ENCODE results near the gene POU2F1.
A peak's percentile ranks its signal among the peaks of the same experiment; 100 is the strongest.

The POU2F1 gene

DNA sequence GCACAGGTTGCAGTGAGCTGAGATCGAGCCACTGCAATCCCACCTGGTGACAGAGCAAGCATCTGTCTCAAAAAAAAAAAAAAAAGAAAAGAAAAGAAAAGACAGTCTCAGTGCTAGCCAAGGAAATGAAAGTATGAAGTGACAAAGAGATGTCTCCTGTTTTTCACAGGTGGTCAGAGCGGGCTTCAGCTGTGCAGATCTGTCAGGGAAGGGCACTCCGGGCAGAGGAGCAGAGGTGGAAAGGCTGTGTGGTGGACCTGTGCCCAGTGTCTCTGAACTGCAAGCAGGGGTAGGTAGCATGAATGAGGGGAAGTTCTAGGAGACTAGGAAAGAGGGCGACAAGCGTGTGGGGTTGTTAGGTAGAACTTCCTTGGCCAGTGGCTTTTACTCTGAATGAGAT lies 230.2 kb downstream of the POU2F1 start:
- no peak for TF ChIP-seq EZH2 (IDR thresholded peaks at IDR 0.05)
- no peak overlapping the region for H3K4me3 ChIP-seq
- H3K9ac ChIP-seq (ENCODE audit: insufficient read length) = no peak overlapping the region
- no peaks in the 10 kb centered on the region for H3K9me3 ChIP-seq (ENCODE audit: low read depth, low read length)
- no peak overlapping the region for H3K27ac ChIP-seq
- no peaks in the 10 kb centered on the region for H3K36me3 ChIP-seq (ENCODE audit: insufficient read depth, low read length)
- no peak for DNase-seq (ENCODE audit: low read depth, low spot score)

DNA sequence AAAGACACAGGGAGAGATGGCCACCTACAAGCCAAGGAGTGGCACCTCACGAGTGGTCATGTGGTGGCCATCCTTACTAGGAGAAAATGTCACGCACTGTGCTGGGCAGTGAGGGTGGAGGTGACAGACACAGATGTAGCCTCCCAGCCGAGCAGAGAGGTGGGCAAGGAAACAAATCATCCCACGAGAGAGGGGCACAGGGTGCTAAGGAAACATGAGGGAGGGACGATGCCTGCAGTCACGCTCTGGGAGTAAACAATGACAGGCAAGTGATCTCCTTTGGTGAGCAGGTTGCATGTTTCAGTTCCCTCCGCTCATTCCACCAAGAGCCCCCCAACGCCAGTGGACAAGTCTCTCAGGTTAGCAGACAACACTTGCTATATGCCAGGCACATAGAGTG lies 231.8 kb downstream of the POU2F1 start:
- DNase-seq (ENCODE audit: low read depth, low spot score) = no peak
- TF ChIP-seq POLR2AphosphoS5 (IDR thresholded peaks at IDR 0.05; ENCODE audit: borderline replicate concordance, low read depth, low read length) = no peak
- TF ChIP-seq EZH2 (IDR thresholded peaks at IDR 0.05) = no peak
- no peak for TF ChIP-seq FOXP2 (optimal IDR thresholded peaks at IDR 0.05; ENCODE audit: control extremely low read depth, extremely low read length, insufficient read depth)
- Histone ChIP-seq H3K9me3 (ENCODE audit: low read depth, low read length) (no peaks in the 10 kb centered on the region), H3K9ac (ENCODE audit: insufficient read length) (no peak overlapping the region), H3K27ac (no peak overlapping the region), H3K36me3 (ENCODE audit: insufficient read depth, low read length) (no peaks in the 10 kb centered on the region), H3K4me3 (no peak overlapping the region)

- Histone ChIP-seq H3K9ac (ENCODE audit: insufficient read length) (no peak overlapping the region), H3K9me3 (ENCODE audit: low read depth, low read length) (no peaks in the 10 kb centered on the region), H3K27ac (no peak overlapping the region), H3K4me3 (no peak overlapping the region), H3K36me3 (ENCODE audit: insufficient read depth, low read length) (no peaks in the 10 kb centered on the region)
- TF ChIP-seq FOXP2 (optimal IDR thresholded peaks at IDR 0.05; ENCODE audit: control extremely low read depth, extremely low read length, insufficient read depth) (no peak), POLR2AphosphoS5 (IDR thresholded peaks at IDR 0.05; ENCODE audit: borderline replicate concordance, low read depth, low read length) (no peak), EZH2 (IDR thresholded peaks at IDR 0.05) (no peak)
- DNase-seq (ENCODE audit: low read depth, low spot score) = no peak
Observed at GRCh38 chr1:167453123-167453522, 232.4 kb downstream of the POU2F1 start.

GRCh38 chr1:167454304-167454893 lies 233.7 kb downstream of the POU2F1 start:
- H3K36me3 ChIP-seq (ENCODE audit: insufficient read depth, low read length) = no peaks in the 10 kb centered on the region
- TF ChIP-seq FOXP2 (optimal IDR thresholded peaks at IDR 0.05; ENCODE audit: control extremely low read depth, extremely low read length, insufficient read depth) = no peak
- TF ChIP-seq POLR2AphosphoS5 (IDR thresholded peaks at IDR 0.05; ENCODE audit: borderline replicate concordance, low read depth, low read length) = no peak
- no peak for TF ChIP-seq EZH2 (IDR thresholded peaks at IDR 0.05)
- H3K27ac ChIP-seq = no peak overlapping the region
- peak overlapping the region; percentile 87 for H3K4me3 ChIP-seq
- no peaks in the 10 kb centered on the region for H3K9me3 ChIP-seq (ENCODE audit: low read depth, low read length)
- no peak overlapping the region for H3K9ac ChIP-seq (ENCODE audit: insufficient read length)
- no peak for DNase-seq (ENCODE audit: low read depth, low spot score)

- DNase-seq (ENCODE audit: low read depth, low spot score) = no peak
- H3K9ac ChIP-seq (ENCODE audit: insufficient read length) = peak overlapping the region; percentile 81
- TF ChIP-seq FOXP2 (optimal IDR thresholded peaks at IDR 0.05; ENCODE audit: control extremely low read depth, extremely low read length, insufficient read depth) (no peak), POLR2AphosphoS5 (IDR thresholded peaks at IDR 0.05; ENCODE audit: borderline replicate concordance, low read depth, low read length) (no peak), EZH2 (IDR thresholded peaks at IDR 0.05) (no peak)
- no peak overlapping the region for H3K27ac ChIP-seq
- peak overlapping the region; percentile 87 for H3K4me3 ChIP-seq
- H3K36me3 ChIP-seq (ENCODE audit: insufficient read depth, low read length) = no peaks in the 10 kb centered on the region
- H3K9me3 ChIP-seq (ENCODE audit: low read depth, low read length) = no peaks in the 10 kb centered on the region
Observed at GRCh38 chr1:167454894-167455785, 234.5 kb downstream of the POU2F1 start.

GRCh38 chr1:167455786-167456446 lies 235.2 kb downstream of the POU2F1 start:
- H3K27ac ChIP-seq = no peak overlapping the region
- H3K36me3 ChIP-seq (ENCODE audit: insufficient read depth, low read length) = no peaks in the 10 kb centered on the region
- TF ChIP-seq EZH2 (IDR thresholded peaks at IDR 0.05) (no peak), POLR2AphosphoS5 (IDR thresholded peaks at IDR 0.05; ENCODE audit: borderline replicate concordance, low read depth, low read length) (no peak), FOXP2 (optimal IDR thresholded peaks at IDR 0.05; ENCODE audit: control extremely low read depth, extremely low read length, insufficient read depth) (no peak)
- H3K9me3 ChIP-seq (ENCODE audit: low read depth, low read length) = no peaks in the 10 kb centered on the region
- peak overlapping the region; percentile 87 for H3K4me3 ChIP-seq
- no peak for DNase-seq (ENCODE audit: low read depth, low spot score)
- H3K9ac ChIP-seq (ENCODE audit: insufficient read length) = peak overlapping the region; percentile 81

DNA sequence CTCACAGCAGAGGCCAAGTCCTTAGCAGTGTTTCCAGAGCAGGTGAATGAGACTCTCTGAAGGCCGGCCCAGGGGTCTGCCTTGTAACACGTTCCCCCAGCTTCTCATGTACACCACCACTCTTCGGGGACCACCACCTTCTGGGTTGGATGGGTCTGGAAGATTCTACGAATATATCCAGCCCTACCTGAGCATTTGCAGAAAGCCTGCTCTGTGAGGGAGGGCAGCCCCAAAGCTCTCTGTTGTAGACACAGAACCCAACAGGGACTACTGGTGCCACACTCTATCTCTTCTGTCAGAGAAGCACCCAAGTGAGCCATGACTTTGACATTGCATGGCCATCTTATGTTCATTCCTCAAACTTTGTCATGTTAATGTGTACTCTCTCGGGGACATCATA lies 235.8 kb downstream of the POU2F1 start:
- Histone ChIP-seq H3K4me3 (peak overlapping the region; percentile 87), H3K27ac (no peak overlapping the region), H3K9me3 (ENCODE audit: low read depth, low read length) (no peaks in the 10 kb centered on the region), H3K9ac (ENCODE audit: insufficient read length) (no peak overlapping the region), H3K36me3 (ENCODE audit: insufficient read depth, low read length) (no peaks in the 10 kb centered on the region)
- TF ChIP-seq EZH2 (IDR thresholded peaks at IDR 0.05) (no peak), FOXP2 (optimal IDR thresholded peaks at IDR 0.05; ENCODE audit: control extremely low read depth, extremely low read length, insufficient read depth) (no peak), POLR2AphosphoS5 (IDR thresholded peaks at IDR 0.05; ENCODE audit: borderline replicate concordance, low read depth, low read length) (no peak)
- DNase-seq (ENCODE audit: low read depth, low spot score) = no peak

DNA sequence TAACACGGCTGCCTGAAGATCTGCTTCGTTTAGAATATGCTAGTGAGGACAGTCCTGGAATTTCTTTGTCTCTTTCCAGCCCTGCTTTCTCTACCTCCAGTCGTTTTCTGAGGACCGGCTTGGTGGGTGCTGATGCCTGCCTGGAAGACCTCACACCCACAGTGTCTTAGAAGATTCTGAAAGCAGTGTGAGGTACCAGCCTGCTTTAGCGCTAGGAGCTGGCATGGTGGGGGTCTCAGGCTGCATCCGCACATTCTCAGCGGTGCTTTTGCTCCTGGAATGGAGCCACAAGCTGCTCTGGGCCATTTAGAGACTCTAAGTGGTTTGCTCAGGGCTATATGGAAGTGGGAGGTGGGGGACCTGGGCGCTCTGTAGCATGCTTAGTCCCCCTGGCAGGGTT lies 236.2 kb downstream of the POU2F1 start:
- no peaks in the 10 kb centered on the region for H3K36me3 ChIP-seq (ENCODE audit: insufficient read depth, low read length)
- no peak overlapping the region for H3K4me3 ChIP-seq
- H3K27ac ChIP-seq = no peak overlapping the region
- no peak overlapping the region for H3K9ac ChIP-seq (ENCODE audit: insufficient read length)
- H3K9me3 ChIP-seq (ENCODE audit: low read depth, low read length) = no peaks in the 10 kb centered on the region
- no peak for DNase-seq (ENCODE audit: low read depth, low spot score)
- no peak for TF ChIP-seq POLR2AphosphoS5 (IDR thresholded peaks at IDR 0.05; ENCODE audit: borderline replicate concordance, low read depth, low read length)

Measured in SK-N-MC (cell line).